MG63 (cell line): ENCODE results near the gene CDC42BPB. TPM values are rescaled to one million over a fixed set of nuclear protein-coding genes. Genes with fewer than 3 reads are reported as not detected.
"Not testable (repeated sequence)": the region's sequence is repeated elsewhere in the genome, so short reads cannot be mapped to it uniquely, and the experiment has no call there.

Source experiments
- DNase-seq: peaks from one replicate; pipeline ENCODE4 v3.0.0-alpha.2; 2020
- H3K27me3 ChIP-seq: fragments of 250-450 bp; sonication (Bioruptor Pico); 2 replicates; pipeline ENCODE4 v1.5.1; 2020; ENCODE audit warnings: mild to moderate bottlenecking, moderate library complexity
- H3K36me3 ChIP-seq: fragments of 250-450 bp; sonication (Bioruptor Pico); 2 replicates; pipeline ENCODE4 v1.5.1; 2020; ENCODE audit warnings: mild to moderate bottlenecking, moderate library complexity
- H3K4me3 ChIP-seq: fragments of 250-450 bp; sonication (Bioruptor Pico); 2 replicates; pipeline ENCODE4 v1.5.1; 2020; ENCODE audit warnings: mild to moderate bottlenecking, moderate library complexity
- H3K9me3 ChIP-seq: fragments of 250-450 bp; sonication (Bioruptor Pico); 2 replicates; pipeline ENCODE4 v1.5.1; 2020; ENCODE audit warnings: mild to moderate bottlenecking, moderate library complexity
- total RNA-seq: library from RNA; depleted of rRNA; stranded (reverse); fragments of >200 nt; shearing (Covaris generic); gene quantifications from 2 replicates; pipeline ENCODE4 v1.2.3, GENCODE V29; 2014; ENCODE audit warnings: low replicate concordance

CDC42BPB gene
- total RNA-seq, 1 experiment from 2014 or later = 11.7 TPM

DNA sequence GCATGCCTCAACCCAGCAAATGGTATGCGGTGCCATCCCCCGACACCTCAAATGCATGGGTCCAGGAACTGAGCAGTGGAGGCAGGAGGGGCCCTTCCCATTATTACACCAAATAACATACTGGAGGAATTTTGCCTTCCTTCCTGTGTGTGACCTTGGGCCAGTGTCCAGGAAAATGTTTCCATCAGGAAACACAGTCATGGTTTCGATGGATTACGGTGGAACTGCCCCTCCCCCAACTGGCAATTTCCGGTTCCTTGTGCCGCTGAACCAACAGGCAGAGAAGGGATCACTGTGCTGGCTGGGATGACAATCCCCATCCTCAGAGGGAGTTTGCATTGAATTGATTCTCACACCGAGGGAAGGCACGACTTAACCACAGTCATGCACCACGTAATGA lies 9.1 kb upstream of the CDC42BPB start:
- no peaks in the 10 kb centered on the region for H3K27me3 ChIP-seq
- H3K9me3 ChIP-seq = no peaks in the 10 kb centered on the region
- H3K4me3 ChIP-seq = no peak overlapping the region
- no peaks in the 10 kb centered on the region for H3K36me3 ChIP-seq
- DNase-seq = no peak

DNA sequence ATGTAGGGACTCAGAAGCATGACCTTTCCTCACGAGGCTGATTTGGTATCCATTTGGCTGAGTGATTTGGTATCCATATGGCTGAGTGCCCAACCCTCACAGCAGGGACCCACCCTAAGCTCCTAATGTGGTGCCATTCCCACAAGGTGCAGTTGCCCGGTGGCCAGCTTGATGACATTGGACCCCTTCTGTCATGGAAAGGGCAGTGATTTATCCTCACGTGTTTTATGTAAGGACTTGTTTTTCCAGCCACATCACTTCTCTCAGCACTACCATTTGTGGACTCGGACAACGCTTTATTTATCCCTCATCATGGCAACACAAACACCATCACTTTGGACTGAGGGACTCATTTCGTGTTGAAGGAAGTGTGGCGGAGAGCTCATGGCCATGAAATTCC lies 8.5 kb upstream of the CDC42BPB start:
- Histone ChIP-seq H3K27me3 (no peaks in the 10 kb centered on the region), H3K9me3 (no peaks in the 10 kb centered on the region), H3K4me3 (no peak overlapping the region), H3K36me3 (no peaks in the 10 kb centered on the region)
- DNase-seq = no peak

DNA sequence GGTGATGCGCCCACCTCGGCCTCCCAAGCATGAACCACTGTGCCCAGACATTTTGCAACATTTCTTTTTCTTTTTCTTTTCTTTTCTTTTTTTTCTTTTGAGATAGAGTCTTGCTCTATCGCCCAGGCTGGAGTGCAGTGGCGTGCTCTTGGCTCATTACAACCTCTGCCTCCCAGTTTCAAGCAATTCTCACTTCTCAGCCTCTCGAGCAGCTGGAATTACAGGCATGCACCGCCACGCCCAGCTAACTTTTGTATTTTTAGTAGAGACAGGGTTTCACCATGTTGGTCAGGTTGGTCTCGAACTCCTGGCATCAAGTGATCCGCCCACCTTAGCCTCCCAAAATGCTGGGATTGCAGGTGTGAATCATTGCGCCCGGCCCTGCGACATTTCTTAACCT lies 7.6 kb upstream of the CDC42BPB start:
- no peak overlapping the region for H3K4me3 ChIP-seq
- H3K27me3 ChIP-seq = no peaks in the 10 kb centered on the region
- no peaks in the 10 kb centered on the region for H3K9me3 ChIP-seq
- no peak for DNase-seq
- no peaks in the 10 kb centered on the region for H3K36me3 ChIP-seq

DNA sequence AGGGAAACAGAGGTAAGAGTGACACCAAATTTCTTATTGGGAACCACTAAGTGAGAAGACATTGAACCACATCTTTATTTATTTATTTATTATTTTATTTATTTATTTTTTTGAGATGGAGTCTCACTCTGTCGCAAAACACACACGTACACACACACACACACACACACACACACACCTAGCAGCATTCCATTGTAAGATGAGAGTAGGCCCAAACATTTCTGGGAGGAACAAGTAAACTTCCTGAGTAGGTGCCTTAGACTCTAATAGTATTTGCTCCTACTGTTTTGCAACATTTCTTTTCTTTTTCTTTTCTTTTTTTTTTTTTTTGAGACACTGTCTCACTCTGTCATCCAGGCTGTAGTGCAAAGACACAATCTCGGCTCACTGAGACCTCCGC lies 7.1 kb upstream of the CDC42BPB start:
- Histone ChIP-seq H3K4me3 (no peak overlapping the region), H3K27me3 (no peaks in the 10 kb centered on the region), H3K9me3 (no peaks in the 10 kb centered on the region), H3K36me3 (no peaks in the 10 kb centered on the region)
- DNase-seq = no peak

DNA sequence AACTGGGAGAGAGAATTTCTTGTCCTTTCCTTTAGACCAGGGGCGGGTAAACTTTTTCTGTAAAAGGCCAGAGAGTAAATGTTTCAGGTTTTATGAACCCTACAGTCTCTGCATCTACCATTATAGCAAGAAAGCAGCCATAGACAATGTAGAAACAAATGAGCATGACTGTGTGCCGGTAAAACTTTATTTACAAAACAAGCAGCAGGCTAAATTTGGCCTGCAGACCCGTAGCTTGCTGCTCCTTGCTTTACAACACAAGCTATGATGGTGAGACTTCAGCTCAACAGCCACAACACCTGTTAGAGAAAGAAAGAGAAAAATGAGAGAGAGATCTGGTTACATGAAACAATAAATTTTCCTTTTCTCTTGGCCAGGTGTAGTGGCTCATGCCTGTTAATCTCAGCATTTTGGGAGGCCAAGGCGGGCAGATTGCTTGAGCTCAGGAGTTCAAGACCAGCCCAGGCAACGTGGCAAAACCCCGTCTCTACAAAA lies 4.2 kb upstream of the CDC42BPB start:
- Histone ChIP-seq H3K9me3 (no peaks in the 10 kb centered on the region), H3K36me3 (no peaks in the 10 kb centered on the region), H3K4me3 (no peak overlapping the region), H3K27me3 (no peaks in the 10 kb centered on the region)
- no peak for DNase-seq

DNA sequence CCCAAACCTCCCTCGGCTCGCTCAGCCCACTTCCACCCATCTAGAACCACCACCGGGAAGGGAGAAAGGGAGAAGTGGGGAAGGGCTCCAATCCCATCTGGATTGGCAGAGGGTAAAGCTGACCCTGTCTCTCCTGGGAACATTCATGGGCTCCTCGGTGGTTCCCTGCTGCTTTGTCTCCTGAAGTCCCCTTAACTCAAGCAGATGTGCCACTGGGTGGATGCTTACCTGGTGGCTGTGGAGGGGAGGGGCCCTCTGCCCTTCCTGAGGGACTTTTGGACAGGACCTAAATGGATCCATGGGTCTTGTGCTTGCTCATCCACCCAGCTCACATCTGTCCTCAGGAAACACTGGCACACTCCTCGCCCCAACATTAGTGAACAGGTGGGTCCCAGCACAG lies 2.2 kb upstream of the CDC42BPB start:
- no peak overlapping the region for H3K4me3 ChIP-seq
- H3K27me3 ChIP-seq = no peaks in the 10 kb centered on the region
- DNase-seq = no peak
- H3K36me3 ChIP-seq = peaks cover 2% of the 10 kb centered on the region; the same call in 1 of the 2 replicates
- no peaks in the 10 kb centered on the region for H3K9me3 ChIP-seq

DNA sequence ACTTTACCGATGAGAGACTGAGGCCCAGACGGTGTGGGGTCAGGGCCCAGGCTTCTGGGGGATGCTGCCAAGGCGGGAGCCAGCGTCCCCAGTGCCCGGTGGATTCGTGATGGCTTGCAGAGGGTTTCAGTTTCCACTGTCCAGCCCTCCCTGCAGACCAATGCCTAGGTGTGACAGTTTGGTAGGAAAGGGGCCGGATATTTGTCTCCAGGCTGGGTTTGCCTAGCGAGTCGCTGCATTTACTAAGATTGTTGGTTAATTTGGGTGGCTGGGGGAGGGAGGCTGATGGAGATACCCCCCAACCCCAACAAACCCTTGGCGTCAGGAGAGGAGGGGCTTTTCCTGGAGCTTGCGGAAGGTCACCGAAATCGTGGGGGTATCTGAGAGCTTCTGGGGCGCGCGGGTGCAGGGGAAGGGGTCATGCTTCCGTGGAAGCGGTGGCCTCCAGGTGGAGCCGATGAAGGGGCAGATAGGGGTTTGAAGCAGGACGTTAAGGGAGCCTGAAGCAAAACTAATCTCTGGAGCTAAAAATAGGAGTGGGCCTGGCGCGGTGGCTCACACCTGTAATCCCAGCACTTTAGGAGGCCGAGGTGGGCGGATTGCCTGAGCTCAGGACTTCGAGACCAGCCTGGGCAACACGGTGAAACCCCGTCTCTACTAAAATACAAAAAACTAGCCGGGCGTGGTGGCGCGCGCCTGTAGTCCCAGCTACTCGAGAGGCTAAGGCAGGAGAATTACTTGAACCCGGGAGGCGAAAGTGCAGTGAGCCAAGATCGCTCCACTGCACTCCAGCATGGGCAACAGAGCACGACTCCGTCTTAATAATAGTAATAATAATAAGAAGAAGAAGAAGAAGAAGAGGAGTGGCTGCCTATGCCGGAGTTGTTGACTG lies 1.1 kb upstream of the CDC42BPB start:
- peak overlapping the region; percentile 86 for H3K4me3 ChIP-seq
- DNase-seq = no peak
- H3K9me3 ChIP-seq = no peaks in the 10 kb centered on the region
- no peaks in the 10 kb centered on the region for H3K27me3 ChIP-seq
- H3K36me3 ChIP-seq = peaks cover 2% of the 10 kb centered on the region; the same call in 1 of the 2 replicates

DNA sequence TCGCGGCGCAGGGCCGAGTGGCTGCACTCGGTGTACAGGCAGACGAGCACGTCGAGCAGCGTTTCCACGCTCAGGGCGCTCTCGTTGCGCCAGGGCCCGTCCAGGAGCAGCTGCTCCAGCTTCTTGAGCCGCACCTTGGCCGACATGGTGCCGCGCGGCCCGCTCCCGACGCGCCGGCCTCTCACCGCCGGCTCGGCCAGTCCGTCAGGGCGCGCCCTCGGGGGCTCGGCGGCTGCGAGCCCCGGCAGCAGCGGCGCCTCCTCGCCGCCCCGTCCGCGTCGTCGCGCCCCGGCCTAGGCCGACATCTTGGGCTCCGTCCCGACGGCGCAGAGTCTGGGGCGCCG lies 349 bp downstream of the CDC42BPB start:
- Histone ChIP-seq H3K9me3 (no peaks in the 10 kb centered on the region), H3K27me3 (no peaks in the 10 kb centered on the region), H3K4me3 (peak overlapping the region; percentile 62), H3K36me3 (peaks cover 2% of the 10 kb centered on the region; the same call in 1 of the 2 replicates)
- DNase-seq = no peak

DNA sequence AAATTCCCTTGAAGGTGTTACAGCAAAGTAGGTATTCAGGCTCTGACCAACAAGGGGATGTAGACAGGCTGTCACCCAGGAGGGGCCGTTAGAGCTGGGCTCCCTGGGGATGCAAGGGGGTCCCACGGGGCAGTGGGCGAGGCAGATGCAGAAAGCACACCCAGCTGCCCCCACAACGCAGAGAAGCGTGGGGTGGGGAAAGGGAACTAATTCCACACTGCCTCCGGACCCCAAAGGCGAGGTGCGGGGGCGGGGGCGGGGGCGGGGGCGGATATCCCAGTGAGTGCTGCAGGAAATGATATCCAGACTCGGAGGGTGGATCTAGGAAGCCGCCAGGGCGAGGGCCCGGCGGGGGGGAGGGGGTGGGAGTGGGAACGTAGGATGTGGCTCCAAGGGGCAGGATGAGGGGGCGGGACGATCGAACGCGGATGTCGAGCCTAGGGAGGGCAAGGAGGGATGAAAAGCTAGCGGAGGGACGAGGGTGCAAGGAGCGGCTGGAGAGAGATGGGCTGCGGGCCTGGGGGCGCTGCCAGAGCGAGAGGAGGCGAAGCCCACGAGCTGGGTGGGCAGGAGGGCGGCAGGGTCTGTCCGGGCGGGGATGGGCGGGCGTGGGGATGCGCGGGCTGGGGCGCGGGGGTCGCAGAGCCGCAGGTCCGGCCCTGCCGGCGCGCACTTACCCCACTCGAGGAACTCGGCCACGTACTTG lies 874 bp downstream of the CDC42BPB start:
- H3K27me3 ChIP-seq = no peaks in the 10 kb centered on the region
- H3K9me3 ChIP-seq = no peaks in the 10 kb centered on the region
- peaks cover 2% of the 10 kb centered on the region; the same call in 1 of the 2 replicates for H3K36me3 ChIP-seq
- DNase-seq = peak; percentile 82
- peak overlapping the region; percentile 62 for H3K4me3 ChIP-seq

DNA sequence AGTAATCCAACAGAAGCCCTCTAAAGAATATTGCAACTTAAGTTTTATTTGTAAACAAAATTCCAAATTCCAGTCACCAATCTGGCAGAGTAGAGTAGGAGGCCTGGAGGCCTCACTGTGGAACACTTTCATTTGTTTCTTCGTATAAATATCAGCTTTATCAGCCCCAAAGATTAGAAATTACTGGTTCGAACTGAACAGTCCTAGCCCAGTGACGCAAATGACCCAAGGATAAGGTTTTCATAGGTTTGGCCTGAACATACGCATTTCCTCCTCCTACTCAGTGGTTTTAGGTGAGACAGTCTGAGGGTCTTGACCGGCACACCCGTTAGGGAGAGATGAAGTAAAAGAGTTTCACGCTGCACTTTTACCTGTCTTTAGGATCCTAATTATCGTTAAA lies 1.7 kb downstream of the CDC42BPB start:
- H3K9me3 ChIP-seq = no peaks in the 10 kb centered on the region
- no peak for DNase-seq
- H3K27me3 ChIP-seq = no peaks in the 10 kb centered on the region
- peaks cover 2% of the 10 kb centered on the region; the same call in 1 of the 2 replicates for H3K36me3 ChIP-seq
- peak overlapping the region; percentile 62 for H3K4me3 ChIP-seq

DNA sequence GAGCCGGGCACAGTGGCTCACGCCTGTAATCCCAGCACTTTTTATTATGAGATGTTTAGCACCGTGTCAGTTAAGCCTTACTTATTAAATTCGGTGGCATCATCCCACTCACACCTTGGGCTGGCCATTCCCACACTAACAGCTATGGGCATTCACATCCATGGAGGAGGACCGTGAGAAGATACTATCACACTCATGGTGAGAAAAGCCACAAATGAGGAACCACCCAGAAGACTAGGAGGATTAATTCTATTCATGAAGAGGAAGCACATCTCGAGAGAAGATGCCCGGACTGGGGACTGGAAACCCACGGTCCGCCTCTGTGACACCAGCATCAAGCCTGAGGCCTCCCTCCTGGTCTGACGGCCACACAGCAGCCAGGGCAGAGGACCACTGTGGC lies 4.9 kb downstream of the CDC42BPB start:
- Histone ChIP-seq H3K27me3 (no peaks in the 10 kb centered on the region), H3K9me3 (no peaks in the 10 kb centered on the region), H3K36me3 (peaks cover 2% of the 10 kb centered on the region; the same call in 1 of the 2 replicates), H3K4me3 (no peak overlapping the region)
- DNase-seq = no peak

DNA sequence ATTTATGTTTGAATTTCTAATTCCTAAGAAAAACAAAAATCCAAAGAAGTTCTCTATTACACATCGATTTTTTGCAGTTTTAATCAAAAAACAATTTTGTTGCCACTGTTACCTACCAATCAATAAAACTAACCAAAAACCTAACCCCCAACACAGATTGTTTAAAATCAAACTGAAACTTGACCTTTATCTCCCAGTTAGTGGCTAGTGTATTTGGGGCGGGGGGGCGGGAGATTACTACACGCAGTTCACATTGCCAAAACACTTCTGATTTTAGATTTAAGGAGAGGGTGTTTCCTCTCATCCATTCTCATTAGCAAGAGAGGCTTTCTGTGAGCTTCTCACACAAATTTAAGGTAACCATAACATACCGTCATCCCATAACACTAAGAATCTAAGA lies 6.4 kb downstream of the CDC42BPB start:
- Histone ChIP-seq H3K27me3 (no peaks in the 10 kb centered on the region), H3K9me3 (no peaks in the 10 kb centered on the region), H3K36me3 (peaks cover 2% of the 10 kb centered on the region; the same call in 1 of the 2 replicates), H3K4me3 (no peak overlapping the region)
- no peak for DNase-seq

DNA sequence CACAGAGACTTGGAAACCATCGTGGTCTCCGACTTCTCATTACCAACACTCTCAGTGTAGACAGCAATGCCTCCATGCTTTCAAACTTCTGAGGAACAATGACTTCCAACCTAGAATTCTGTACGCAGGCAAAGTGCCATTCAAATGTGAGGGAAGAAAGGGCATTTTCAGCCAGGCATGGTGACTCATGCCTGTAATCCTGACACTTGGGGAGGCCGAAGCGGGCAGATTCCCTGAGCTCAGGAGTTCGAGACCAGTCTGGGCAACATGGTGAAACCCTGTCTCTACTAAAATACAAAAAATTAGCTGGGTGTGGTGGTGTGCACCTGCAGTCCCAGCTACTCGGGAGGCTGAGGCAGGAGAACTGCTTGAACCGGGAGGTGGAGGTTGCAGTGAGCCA lies 9.9 kb downstream of the CDC42BPB start:
- not testable (repeated sequence) for DNase-seq, H3K36me3 ChIP-seq

DNA sequence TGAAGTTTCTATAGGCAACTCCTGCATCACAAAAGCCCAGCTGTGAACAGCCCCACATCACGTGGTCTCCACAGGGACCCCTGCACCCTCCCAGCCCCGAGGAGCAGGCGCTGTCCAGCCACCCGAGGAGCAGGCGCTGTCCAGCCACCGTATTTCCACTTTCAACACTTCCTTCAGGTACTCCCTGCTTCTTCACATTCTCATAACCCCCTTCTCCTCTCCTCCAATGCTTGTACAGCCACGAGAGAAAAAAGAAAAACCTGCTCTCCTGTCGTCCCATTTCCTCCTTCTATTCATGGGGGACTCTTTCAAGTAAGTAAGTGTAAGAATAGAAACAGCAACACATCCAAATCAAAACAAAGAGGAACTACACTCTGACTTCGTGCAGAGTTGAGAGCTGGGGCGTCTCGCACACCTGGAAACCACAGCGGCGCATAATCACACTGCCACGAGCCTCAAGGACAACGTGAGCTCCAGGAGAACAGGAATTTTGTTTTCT lies 11.9 kb downstream of the CDC42BPB start:
- no peak for DNase-seq
- H3K9me3 ChIP-seq = no peaks in the 10 kb centered on the region
- peaks cover 9% of the 10 kb centered on the region for H3K36me3 ChIP-seq
- H3K27me3 ChIP-seq = no peaks in the 10 kb centered on the region
- H3K4me3 ChIP-seq = no peak overlapping the region

More for the DNA sequence above, 9.9 kb downstream of the CDC42BPB start:
- not testable (repeated sequence) for H3K27me3 ChIP-seq, H3K9me3 ChIP-seq, H3K4me3 ChIP-seq

DNA sequence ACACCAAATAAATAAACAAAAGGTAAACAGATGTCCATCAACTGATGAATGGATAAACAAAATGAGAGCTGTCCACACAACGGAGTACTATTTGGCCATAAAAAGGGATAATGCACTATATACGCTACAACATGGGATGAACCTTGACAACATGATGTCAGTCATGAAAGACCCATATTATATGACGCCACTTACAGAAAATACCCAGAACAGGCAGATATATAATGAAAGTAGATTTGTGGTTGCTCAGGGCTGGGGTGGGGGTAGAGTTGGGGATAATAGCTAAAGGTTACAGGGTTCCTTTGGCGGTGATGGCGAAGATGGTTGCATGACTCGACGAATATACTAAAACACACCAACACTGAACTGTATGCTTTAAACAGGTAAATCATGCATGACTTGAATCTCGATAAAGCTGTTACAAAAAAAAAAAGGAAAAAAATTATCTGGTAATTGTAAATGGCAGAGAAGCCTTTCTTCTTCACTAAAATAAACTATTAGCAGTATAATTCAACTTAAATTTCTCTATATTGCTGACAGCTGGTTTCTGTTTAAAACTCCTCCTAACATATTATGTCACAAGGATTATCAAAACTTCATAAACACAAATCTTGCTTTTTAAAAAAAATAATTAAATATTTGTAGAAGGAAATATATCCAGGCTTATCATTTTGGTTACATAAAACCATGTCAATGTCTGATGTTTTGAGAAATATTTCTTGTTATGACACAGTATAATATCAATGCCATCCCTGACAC lies 13.9 kb downstream of the CDC42BPB start:
- Histone ChIP-seq H3K36me3 (peaks cover 9% of the 10 kb centered on the region), H3K4me3 (no peak overlapping the region), H3K27me3 (no peaks in the 10 kb centered on the region), H3K9me3 (no peaks in the 10 kb centered on the region)
- DNase-seq = no peak

DNA sequence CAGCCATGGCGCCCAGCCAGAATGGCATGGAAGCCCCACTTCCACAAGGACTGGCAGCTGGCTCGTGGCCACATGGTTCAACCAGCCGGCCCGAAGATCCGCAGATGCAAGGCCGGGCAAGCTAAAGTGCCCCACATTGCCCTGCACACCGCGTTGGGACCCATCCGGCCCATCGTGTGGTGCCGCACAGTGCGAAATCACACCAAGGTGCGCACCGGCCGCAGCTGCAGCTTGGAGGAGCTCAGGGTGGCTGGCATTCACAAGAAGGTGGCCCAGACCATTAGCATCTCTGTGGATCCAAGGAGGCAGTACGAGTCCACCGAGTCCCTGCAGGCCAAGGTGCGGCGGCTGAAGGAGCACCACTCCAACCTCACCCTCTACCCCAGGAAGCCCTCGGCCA lies 15.9 kb downstream of the CDC42BPB start:
- H3K9me3 ChIP-seq = no peaks in the 10 kb centered on the region
- H3K36me3 ChIP-seq = peaks cover 9% of the 10 kb centered on the region
- DNase-seq = no peak
- no peaks in the 10 kb centered on the region for H3K27me3 ChIP-seq
- H3K4me3 ChIP-seq = no peak overlapping the region

DNA sequence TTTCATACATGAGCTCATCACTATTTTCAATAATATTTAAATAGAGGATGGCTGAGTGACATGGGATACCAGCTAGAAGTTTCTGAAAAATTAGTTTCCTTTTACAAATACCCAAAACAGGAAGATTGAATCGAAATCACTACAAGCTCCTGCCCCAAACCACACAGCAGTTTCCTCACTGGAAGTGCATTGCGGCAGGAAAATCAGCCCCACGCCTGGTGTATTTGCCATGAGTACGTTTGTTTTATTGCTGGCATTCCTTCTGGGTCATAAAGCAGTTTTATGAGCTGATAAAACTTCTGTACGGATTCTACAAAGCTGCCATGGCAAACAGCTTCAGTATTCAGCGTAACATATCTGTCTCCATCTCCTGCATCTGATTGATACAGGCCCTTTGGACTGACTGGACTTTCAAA lies 23.7 kb downstream of the CDC42BPB start:
- no peak for DNase-seq
- Histone ChIP-seq H3K36me3 (no peaks in the 10 kb centered on the region), H3K27me3 (no peaks in the 10 kb centered on the region), H3K4me3 (no peak overlapping the region), H3K9me3 (no peaks in the 10 kb centered on the region)
